ENCODE results near the gene TTLL11. TPM values are rescaled to one million over a fixed set of nuclear protein-coding genes. Genes with fewer than 3 reads are reported as not detected.

TTLL11 gene
- total and polyA plus RNA-seq, 4 donors: 3.6 to 7.8 (median 5.9) TPM

DNA sequence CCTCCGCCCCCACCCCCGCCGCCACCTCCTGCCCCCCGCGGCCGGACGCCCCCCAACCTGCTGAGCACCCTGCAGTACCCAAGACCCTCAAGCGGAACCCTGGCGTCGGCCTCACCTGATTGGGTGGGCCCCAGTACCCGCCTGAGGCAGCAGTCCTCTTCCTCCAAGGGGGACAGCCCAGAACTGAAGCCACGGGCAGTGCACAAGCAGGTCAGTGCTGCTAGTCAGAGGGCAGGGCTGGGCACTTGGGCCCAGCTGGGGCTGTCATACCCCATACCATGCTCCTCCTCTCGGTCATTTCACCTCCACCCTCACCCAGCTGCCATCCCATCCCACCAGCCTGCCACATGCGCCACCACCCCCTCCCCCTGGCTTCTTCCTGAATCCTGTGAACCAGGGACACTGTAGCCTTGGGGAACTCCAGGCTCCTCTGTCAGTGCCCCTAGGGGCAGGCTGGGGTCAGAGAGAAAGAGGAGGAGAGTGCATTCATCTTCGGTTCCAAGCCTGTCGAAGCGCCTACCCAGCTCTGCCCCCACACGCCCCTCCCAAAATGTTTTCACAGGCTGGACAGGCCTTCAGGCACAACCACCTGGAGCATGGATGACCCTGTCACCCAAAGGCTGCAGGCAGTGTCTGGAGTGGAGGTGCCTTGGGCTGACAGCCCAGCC, 319.7 kb downstream of the TTLL11 start:
- ATAC-seq (ENCODE audit: insufficient read depth, low FRiP score): no peak
- no peak overlapping the region for H3K4me3 ChIP-seq
- peaks cover 0 to 5% (median 0%) of the 10 kb centered on the region in 5 donors for H3K4me1 ChIP-seq (ENCODE audit: control insufficient read depth in 5 of 5, insufficient read depth in 5 of 5, low read length in 5 of 5)
- no peaks in the 10 kb centered on the region for H3K27me3 ChIP-seq (ENCODE audit: control insufficient read depth in 3 of 3, insufficient read depth in 3 of 3, low read length in 2 of 3)
- peaks cover 15 to 72% (median 59%) of the 10 kb centered on the region in 4 donors for H3K36me3 ChIP-seq (ENCODE audit: control insufficient read depth in 4 of 4, insufficient read depth in 4 of 4, low read length in 4 of 4)
- WGBS, 2 donors: 94 to 95% methylated on average over 18 of the region's 18 CpGs
- no peak overlapping the region for H3K9ac ChIP-seq (ENCODE audit: insufficient read depth in 1 of 2, low read length in 2 of 2)
- no peak for DNase-seq
- H3K9me3 ChIP-seq (ENCODE audit: control insufficient read depth in 4 of 4, insufficient read depth in 3 of 4, low read length in 3 of 4): peaks cover 0 to 6% (median 3%) of the 10 kb centered on the region in 4 donors
- TF ChIP-seq CTCF (IDR thresholded peaks at IDR 0.05; ENCODE audit: control extremely low read depth, extremely low read depth): no peak
- no peak overlapping the region for H3K27ac ChIP-seq (ENCODE audit: low read depth in 1 of 2, low read length in 1 of 2)

DNA sequence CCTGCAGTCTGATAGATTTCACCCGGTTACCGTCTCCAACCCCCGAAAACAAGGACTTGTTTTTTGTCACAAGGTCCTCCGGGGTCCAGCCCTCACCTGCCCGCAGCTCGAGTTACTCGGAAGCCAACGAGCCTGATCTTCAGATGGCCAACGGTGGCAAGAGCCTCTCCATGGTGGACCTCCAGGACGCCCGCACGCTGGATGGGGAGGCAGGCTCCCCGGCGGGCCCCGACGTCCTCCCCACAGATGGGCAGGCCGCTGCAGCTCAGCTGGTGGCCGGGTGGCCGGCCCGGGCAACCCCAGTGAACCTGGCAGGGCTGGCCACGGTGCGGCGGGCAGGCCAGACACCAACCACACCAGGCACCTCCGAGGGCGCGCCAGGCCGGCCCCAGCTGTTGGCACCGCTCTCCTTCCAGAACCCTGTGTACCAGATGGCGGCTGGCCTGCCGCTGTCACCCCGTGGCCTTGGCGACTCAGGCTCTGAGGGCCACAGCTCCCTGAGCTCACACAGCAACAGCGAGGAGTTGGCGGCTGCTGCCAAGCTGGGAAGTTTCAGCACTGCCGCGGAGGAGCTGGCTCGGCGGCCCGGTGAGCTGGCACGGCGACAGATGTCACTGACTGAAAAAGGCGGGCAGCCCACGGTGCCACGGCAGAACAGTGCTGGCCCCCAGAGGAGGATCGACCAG, 320.4 kb downstream of the TTLL11 start:
- Histone ChIP-seq H3K4me1 (ENCODE audit: control insufficient read depth in 5 of 5, insufficient read depth in 5 of 5, low read length in 5 of 5) (peaks cover 0 to 5% (median 0%) of the 10 kb centered on the region in 5 donors), H3K27me3 (ENCODE audit: control insufficient read depth in 3 of 3, insufficient read depth in 3 of 3, low read length in 2 of 3) (no peaks in the 10 kb centered on the region), H3K9ac (ENCODE audit: insufficient read depth in 1 of 2, low read length in 2 of 2) (no peak overlapping the region), H3K4me3 (no peak overlapping the region), H3K36me3 (ENCODE audit: control insufficient read depth in 4 of 4, insufficient read depth in 4 of 4, low read length in 4 of 4) (peaks cover 15 to 76% (median 56%) of the 10 kb centered on the region in 4 donors), H3K27ac (ENCODE audit: low read depth in 1 of 2, low read length in 1 of 2) (peak overlapping the region; percentile 0 to 69), H3K9me3 (ENCODE audit: control insufficient read depth in 4 of 4, insufficient read depth in 3 of 4, low read length in 3 of 4) (peaks cover 0 to 6% (median 3%) of the 10 kb centered on the region in 4 donors)
- no peak for TF ChIP-seq CTCF (IDR thresholded peaks at IDR 0.05; ENCODE audit: control extremely low read depth, extremely low read depth)
- DNase-seq (no peak), ATAC-seq (ENCODE audit: insufficient read depth, low FRiP score) (no peak)
- 93 to 94% methylated on average over 37 to 45 of the region's 45 CpGs for WGBS, 2 donors

Small RNA genes lying within 50 kb of the gene (small RNA-seq; reads per million reads assigned to genes)
- gene MIR4478 (ENCODE audit: low replicate concordance): not detected

Other genes with a start within 250 kb of the TTLL11 start
- 10 to 100 TPM; 26.6 to 46.3 TPM for gene NDUFA8, start 66.5 kb upstream of the TTLL11 start, total RNA-seq
- 100 to 1,000 TPM in 1 of 2 donors, 10 to 100 TPM in 1; 70.3 to 107 TPM for gene NDUFA8, start 66.5 kb upstream of the TTLL11 start, polyA plus RNA-seq
- 10 to 100 TPM; 17.9 to 22.9 TPM for gene MORN5, start 66.6 kb upstream of the TTLL11 start, total RNA-seq
- 10 to 100 TPM; 18.2 to 19.0 TPM for gene MORN5, start 66.6 kb upstream of the TTLL11 start, polyA plus RNA-seq
- 10 to 100 TPM in 1 of 2 donors, 1 to 10 TPM in 1; 3.2 to 11.3 TPM for gene LHX6, start 135.6 kb upstream of the TTLL11 start, total RNA-seq
- gene LHX6, start 135.6 kb upstream of the TTLL11 start, polyA plus RNA-seq: 1 to 10 TPM; 3.7 to 5.0 TPM
- gene RBM18, start 171.5 kb upstream of the TTLL11 start, total RNA-seq: 10 to 100 TPM; 15.4 to 20.5 TPM
- 1 to 10 TPM; 5.5 to 9.4 TPM for gene RBM18, start 171.5 kb upstream of the TTLL11 start, polyA plus RNA-seq
- gene MRRF, start 171.6 kb upstream of the TTLL11 start, total RNA-seq: 10 to 100 TPM; 31.9 to 43.9 TPM
- gene MRRF, start 171.6 kb upstream of the TTLL11 start, polyA plus RNA-seq: 10 to 100 TPM; 22.3 to 30.4 TPM